A673 (cell line): ENCODE data around the gene OR2T1. TPM values are rescaled to one million over a fixed set of nuclear protein-coding genes. Genes with fewer than 3 reads are reported as not detected.

Experiments
- BruUV-seq: library from RNA; stranded (reverse); fragments of 400-500 nt; replicated peaks from 2 replicates; lab custom pipeline; 2021; lab: Mats Ljungman, UMichigan
- CTCF ChIA-PET: fragments of 300-600 bp; sonication (Branson Sonifier 250); formaldehyde crosslinking; loops from one replicate; lab custom pipeline; 2022; ENCODE audit warnings: antibody characterized with exemption; lab: Charles Lee
- POLR2A ChIA-PET: fragments of 300-600 bp; sonication (Branson Sonifier 250); formaldehyde crosslinking; loops from one replicate; lab custom pipeline; 2022; ENCODE audit warnings: antibody characterized with exemption; ENCODE audit not compliant: low non-redundant PET; lab: Charles Lee
- DNase-seq: peaks from one replicate; pipeline ENCODE4 v3.0.0-alpha.2; 2015; ENCODE audit warnings: low spot score
- H3K27ac ChIP-seq: fragments of 200-600 bp; sonication (generic); 2 replicates; pipeline ENCODE4 v1.5.1; 2016; ENCODE audit warnings: mixed run types, low read depth, mild to moderate bottlenecking, mixed read lengths, antibody characterized with exemption, low read length; ENCODE audit not compliant: poor library complexity, severe bottlenecking
- H3K27me3 ChIP-seq: fragments of 200-600 bp; sonication (generic); replicated peaks from 2 replicates; pipeline ENCODE4 v1.6.1; 2017; ENCODE audit warnings: mixed run types, low read depth, mild to moderate bottlenecking, mixed read lengths, antibody characterized with exemption, low read length; ENCODE audit not compliant: insufficient read depth, poor library complexity
- H3K36me3 ChIP-seq: fragments of 200-600 bp; sonication (generic); 2 replicates; pipeline ENCODE4 v1.6.1; 2016; ENCODE audit warnings: mixed run types, mild to moderate bottlenecking, mixed read lengths, antibody characterized with exemption, low read length; ENCODE audit not compliant: insufficient read depth, poor library complexity, severe bottlenecking
- H3K4me1 ChIP-seq: fragments of 200-600 bp; sonication (generic); 2 replicates; pipeline ENCODE4 v1.6.1; 2017; ENCODE audit warnings: mixed run types, mild to moderate bottlenecking, mixed read lengths, antibody characterized with exemption, low read length; ENCODE audit not compliant: insufficient read depth, poor library complexity, severe bottlenecking
- H3K4me3 ChIP-seq: fragments of 200-600 bp; sonication (generic); 2 replicates; pipeline ENCODE4 v1.5.1; 2016; ENCODE audit warnings: low read depth, mixed run types, mild to moderate bottlenecking, mixed read lengths, low read length; ENCODE audit not compliant: poor library complexity, severe bottlenecking
- H3K9me3 ChIP-seq: fragments of 200-600 bp; sonication (generic); 2 replicates; pipeline ENCODE4 v1.6.1; 2016; ENCODE audit warnings: mixed run types, low read depth, mild to moderate bottlenecking, mixed read lengths, antibody characterized with exemption, low read length; ENCODE audit not compliant: poor library complexity, severe bottlenecking
- EZH2 ChIP-seq: fragments of 200-600 bp; sonication (generic); IDR thresholded peaks from 2 replicates; pipeline ENCODE4 v1.6.1; 2017; ENCODE audit warnings: borderline replicate concordance, low read depth, mild to moderate bottlenecking, mixed read lengths, antibody characterized with exemption, low read length; ENCODE audit not compliant: poor library complexity, severe bottlenecking
- intact Hi-C: fragments of 100-400 bp; cut with micrococcal nuclease; formaldehyde crosslinking; loops from one replicate; pipeline ENCODE4 v1.10.0; 2022; ENCODE audit not compliant: unreplicated experiment
- total RNA-seq: library from RNA; stranded (reverse); gene quantifications from 2 replicates; pipeline ENCODE4 v1.2.3, GENCODE V29; 2021
- TF ChIP-seq, protein P1 (sequence below): fragments of 300-800, 200-600 bp; sonication (generic); conservative IDR thresholded peaks from 2 replicates; pipeline ENCODE4 v1.5.1; 2017; ENCODE audit warnings: low read depth, mild to moderate bottlenecking, antibody characterized with exemption, low read length, moderate library complexity, mixed read lengths

OR2T1 gene
- total RNA-seq, 1 experiment from 2014 or later, result not detected

DNA sequence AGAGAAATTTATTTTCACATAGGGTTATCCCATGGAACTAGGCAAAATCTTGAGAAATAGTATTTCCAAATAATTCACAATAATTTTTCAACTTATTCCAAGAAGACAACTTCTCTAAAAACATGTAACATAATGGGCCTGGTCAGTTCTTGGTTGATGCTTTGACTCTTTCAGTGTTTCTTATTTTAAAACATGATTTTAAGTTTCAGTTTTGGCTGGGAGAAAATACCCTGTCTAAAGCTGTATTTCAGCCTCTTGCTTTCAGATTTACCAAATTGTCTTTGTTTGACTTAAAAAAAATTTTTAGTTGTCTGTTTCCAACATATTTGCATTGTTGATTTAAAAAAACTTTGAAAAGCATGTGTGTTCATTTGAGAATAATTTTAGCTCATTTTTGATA lies 36.2 kb upstream of the OR2T1 start:
- POLR2A ChIA-PET, result no interaction called here
- DNase-seq, result no peak
- H3K4me1 ChIP-seq, result no peaks in the 10 kb centered on the region
- H3K4me3 ChIP-seq, result no peak overlapping the region
- H3K27me3 ChIP-seq, result no peaks in the 10 kb centered on the region
- H3K27ac ChIP-seq, result no peak overlapping the region
- no peaks in the 10 kb centered on the region for H3K36me3 ChIP-seq
- CTCF ChIA-PET, result no interaction called here
- no TSS peak for BruUV-seq
- intact Hi-C loops, result no loop called here
- TF ChIP-seq, protein P1, sequence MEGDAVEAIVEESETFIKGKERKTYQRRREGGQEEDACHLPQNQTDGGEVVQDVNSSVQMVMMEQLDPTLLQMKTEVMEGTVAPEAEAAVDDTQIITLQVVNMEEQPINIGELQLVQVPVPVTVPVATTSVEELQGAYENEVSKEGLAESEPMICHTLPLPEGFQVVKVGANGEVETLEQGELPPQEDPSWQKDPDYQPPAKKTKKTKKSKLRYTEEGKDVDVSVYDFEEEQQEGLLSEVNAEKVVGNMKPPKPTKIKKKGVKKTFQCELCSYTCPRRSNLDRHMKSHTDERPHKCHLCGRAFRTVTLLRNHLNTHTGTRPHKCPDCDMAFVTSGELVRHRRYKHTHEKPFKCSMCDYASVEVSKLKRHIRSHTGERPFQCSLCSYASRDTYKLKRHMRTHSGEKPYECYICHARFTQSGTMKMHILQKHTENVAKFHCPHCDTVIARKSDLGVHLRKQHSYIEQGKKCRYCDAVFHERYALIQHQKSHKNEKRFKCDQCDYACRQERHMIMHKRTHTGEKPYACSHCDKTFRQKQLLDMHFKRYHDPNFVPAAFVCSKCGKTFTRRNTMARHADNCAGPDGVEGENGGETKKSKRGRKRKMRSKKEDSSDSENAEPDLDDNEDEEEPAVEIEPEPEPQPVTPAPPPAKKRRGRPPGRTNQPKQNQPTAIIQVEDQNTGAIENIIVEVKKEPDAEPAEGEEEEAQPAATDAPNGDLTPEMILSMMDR, result no peak
- no peak for TF ChIP-seq EZH2
- peaks cover 5% of the 10 kb centered on the region for H3K9me3 ChIP-seq

DNA sequence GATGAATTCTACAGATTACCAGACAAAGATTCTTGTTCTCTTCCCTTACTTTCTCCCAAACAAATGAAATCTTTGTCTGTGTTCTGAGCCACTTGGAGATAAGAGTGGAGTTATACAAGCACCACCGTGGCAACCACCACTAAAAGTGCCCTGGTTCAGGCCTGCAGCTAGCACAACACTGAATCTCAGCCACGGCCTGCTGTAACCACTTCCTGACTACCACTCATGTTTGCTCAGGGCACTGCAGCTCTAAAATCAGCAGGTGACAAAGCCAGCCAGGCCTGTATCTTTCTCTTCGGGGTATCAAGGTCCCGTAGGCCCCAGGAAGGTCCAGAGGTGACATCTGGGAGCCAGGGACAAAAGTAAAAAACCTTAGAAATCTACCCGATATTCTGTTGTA lies 30.5 kb upstream of the OR2T1 start:
- intact Hi-C loops, result no loop called here
- Histone ChIP-seq H3K27me3 (no peaks in the 10 kb centered on the region), H3K27ac (no peak overlapping the region), H3K4me3 (no peak overlapping the region), H3K4me1 (no peaks in the 10 kb centered on the region), H3K36me3 (no peaks in the 10 kb centered on the region), H3K9me3 (no peaks in the 10 kb centered on the region)
- BruUV-seq, result no TSS peak
- DNase-seq, result no peak
- ChIA-PET POLR2A (no interaction called here), CTCF (no interaction called here)
- TF ChIP-seq, protein P1, result no peak
- no peak for TF ChIP-seq EZH2

DNA sequence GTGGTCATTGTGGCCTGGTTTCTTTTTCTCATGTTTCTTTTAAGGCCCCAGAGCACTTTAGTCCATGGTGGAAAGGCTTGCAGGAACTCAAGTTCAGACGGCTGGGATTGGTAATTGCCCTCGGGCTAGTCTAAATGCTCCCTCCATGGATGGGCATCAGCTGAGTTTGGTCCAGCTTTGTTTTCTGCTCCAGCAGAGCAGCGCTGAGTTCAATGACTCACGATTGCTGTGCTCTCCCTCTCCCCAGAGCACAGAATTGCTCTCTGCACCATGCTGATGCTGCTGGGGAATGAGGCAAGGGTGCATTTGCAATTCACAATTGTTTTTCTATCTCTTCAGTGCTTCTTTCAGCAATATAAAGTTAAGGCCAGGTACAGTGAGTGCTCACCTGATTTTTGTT lies 29.1 kb upstream of the OR2T1 start:
- Histone ChIP-seq H3K36me3 (no peaks in the 10 kb centered on the region), H3K4me3 (no peak overlapping the region), H3K4me1 (no peaks in the 10 kb centered on the region), H3K27ac (no peak overlapping the region), H3K9me3 (no peaks in the 10 kb centered on the region), H3K27me3 (no peaks in the 10 kb centered on the region)
- no peak for DNase-seq
- intact Hi-C loops, result no loop called here
- POLR2A ChIA-PET, result no interaction called here
- CTCF ChIA-PET, result no interaction called here
- BruUV-seq, result no TSS peak
- TF ChIP-seq, protein P1, result no peak
- no peak for TF ChIP-seq EZH2
